ENCODE results near the gene SLC2A2.
A peak's percentile ranks its signal among the peaks of the same experiment; 100 is the strongest.

Gene SLC2A2

GRCh38 chr3:170949211-170949610, 77.3 kb downstream of the SLC2A2 start:
- H3K27ac ChIP-seq: peak overlapping the region; percentile 45
- TF ChIP-seq, protein P1, sequence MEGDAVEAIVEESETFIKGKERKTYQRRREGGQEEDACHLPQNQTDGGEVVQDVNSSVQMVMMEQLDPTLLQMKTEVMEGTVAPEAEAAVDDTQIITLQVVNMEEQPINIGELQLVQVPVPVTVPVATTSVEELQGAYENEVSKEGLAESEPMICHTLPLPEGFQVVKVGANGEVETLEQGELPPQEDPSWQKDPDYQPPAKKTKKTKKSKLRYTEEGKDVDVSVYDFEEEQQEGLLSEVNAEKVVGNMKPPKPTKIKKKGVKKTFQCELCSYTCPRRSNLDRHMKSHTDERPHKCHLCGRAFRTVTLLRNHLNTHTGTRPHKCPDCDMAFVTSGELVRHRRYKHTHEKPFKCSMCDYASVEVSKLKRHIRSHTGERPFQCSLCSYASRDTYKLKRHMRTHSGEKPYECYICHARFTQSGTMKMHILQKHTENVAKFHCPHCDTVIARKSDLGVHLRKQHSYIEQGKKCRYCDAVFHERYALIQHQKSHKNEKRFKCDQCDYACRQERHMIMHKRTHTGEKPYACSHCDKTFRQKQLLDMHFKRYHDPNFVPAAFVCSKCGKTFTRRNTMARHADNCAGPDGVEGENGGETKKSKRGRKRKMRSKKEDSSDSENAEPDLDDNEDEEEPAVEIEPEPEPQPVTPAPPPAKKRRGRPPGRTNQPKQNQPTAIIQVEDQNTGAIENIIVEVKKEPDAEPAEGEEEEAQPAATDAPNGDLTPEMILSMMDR (conservative IDR thresholded peaks at IDR 0.05): no peak

DNA sequence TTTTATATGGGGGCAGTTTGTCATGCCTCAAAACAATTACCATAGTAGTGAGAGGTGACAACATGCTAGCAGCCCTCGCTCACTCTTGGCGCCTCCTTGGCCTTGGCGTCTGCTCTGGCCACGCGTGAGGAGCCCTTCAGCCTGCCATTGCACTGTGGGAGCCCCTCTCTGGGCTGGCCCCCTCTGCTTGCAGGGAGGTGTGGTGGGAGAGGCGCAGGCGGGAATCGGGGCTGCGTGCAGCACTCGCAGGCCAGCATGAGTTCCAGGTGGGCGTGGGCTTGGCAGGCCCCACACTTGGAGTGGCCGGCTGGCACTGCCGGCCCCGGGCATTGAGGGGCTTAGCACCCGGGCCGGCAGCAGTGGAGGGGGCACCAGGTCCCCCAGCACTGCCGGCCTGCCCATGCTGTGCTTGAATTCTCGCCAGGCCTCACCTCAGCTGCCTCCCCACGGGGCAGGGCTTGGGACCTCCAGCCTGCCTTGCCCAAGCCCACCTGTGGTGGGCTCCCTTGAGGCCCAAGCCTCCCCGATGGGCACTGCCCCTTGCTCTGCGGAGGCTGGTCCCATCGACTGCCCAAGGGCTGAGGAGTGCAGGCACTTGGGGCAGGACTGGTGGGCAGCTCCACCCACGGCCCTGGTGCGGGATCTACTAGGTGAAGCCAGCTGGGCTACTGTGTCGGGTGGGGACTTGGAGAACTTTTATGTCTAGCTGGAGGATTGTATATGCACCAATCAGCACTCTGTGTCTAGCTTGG, 79.3 kb downstream of the SLC2A2 start:
- TF ChIP-seq, protein P1 (conservative IDR thresholded peaks at IDR 0.05): no peak
- no peak overlapping the region for H3K27ac ChIP-seq

All from VCaP (cell line).